Spleen (tissue), 11 donors: ENCODE measurements around the gene MARK2. TPM values are rescaled to one million over a fixed set of nuclear protein-coding genes. Genes with fewer than 3 reads are reported as not detected.
"Not testable (repeated sequence)": the region's sequence is repeated elsewhere in the genome, so short reads cannot be mapped to it uniquely, and the experiment has no call there.

Experiments
- DNase-seq: peaks from one replicate; pipeline ENCODE4 v3.0.0-alpha.2; 2020
- H3K27ac ChIP-seq, 8 donors: fragments of 200-600 bp; sonication (generic) in 7 of 8; 1 replicate in 4 of 8; 2 replicates in 4 of 8; pipeline versions ENCODE4 v1.5.0 to v1.8.0; 2016 to 2021; ENCODE audit warnings: inconsistent platforms in 4 of 8, mild to moderate bottlenecking in 4 of 8, moderate library complexity in 1 of 8
- H3K27me3 ChIP-seq, 7 donors: fragments of 200-600 bp; sonication (generic) in 6 of 7; replicated peaks in 1 of 7; 1 replicate in 4 of 7; 2 replicates in 3 of 7; pipeline versions ENCODE4 v1.5.0 to v1.8.0; 2016 to 2021; ENCODE audit warnings: inconsistent platforms in 3 of 7, mild to moderate bottlenecking in 1 of 7
- H3K36me3 ChIP-seq, 6 donors: fragments of 200-600 bp; sonication (generic) in 5 of 6; 1 replicate in 4 of 6; 2 replicates in 2 of 6; pipeline versions ENCODE4 v1.5.0 to v1.8.0; 2016 to 2021; ENCODE audit warnings: inconsistent platforms in 2 of 6
- H3K4me1 ChIP-seq, 6 donors: fragments of 200-600 bp; sonication (generic) in 5 of 6; 1 replicate in 3 of 6; 2 replicates in 3 of 6; pipeline versions ENCODE4 v1.5.0 to v1.8.0; 2016 to 2021; ENCODE audit warnings: inconsistent platforms in 3 of 6
- H3K4me3 ChIP-seq, 8 donors: fragments of 200-600 bp; sonication (generic) in 7 of 8; 1 replicate in 4 of 8; 2 replicates in 4 of 8; pipeline versions ENCODE4 v1.5.0 to v1.8.0; 2016 to 2021; ENCODE audit warnings: inconsistent platforms in 4 of 8, mild to moderate bottlenecking in 4 of 8, moderate library complexity in 2 of 8
- H3K9me3 ChIP-seq, 8 donors: fragments of 200-600 bp; sonication (generic) in 7 of 8; 1 replicate in 4 of 8; 2 replicates in 4 of 8; pipeline versions ENCODE4 v1.5.0 to v1.8.0; 2016 to 2021; ENCODE audit warnings: inconsistent platforms in 4 of 8
- POLR2A ChIP-seq, 3 donors: fragments of 450-650 bp; IDR thresholded peaks; one replicate each; pipeline ENCODE4 v1.5.1; 2017; ENCODE audit warnings: antibody characterized with exemption in 3 of 3, mild to moderate bottlenecking in 1 of 3
- POLR2AphosphoS5 ChIP-seq, 3 donors: sonication (generic); formaldehyde crosslinking; IDR thresholded peaks; one replicate each; pipeline ENCODE4 v1.5.1; 2017; ENCODE audit warnings: antibody characterized with exemption in 3 of 3
- WGBS, 5 donors: extraction: QIAGEN DNeasy Blood & Tissue Kit in 3 of 5; methylation state at CpG; one replicate each; pipeline versions ENCODE4 v1.1.5 to v1.1.7; 2013 to 2018; 5-methylcytosine and 5-hydroxymethylcytosine counted together
- intact Hi-C: fragments of 100-400 bp; cut with DNase I; formaldehyde crosslinking; loops from one replicate; pipeline ENCODE4 v1.15.0; 2023; ENCODE audit warnings: low total_unique reads
- polyA plus RNA-seq, 3 donors: library from polyadenylated mRNA; stranded (reverse); fragments of 200-250 nt; gene quantifications; one replicate each; pipeline ENCODE4 v1.2.1, GENCODE V29; 2013
- total RNA-seq, 7 donors: library from RNA; depleted of rRNA in 3 of 7; stranded (reverse); fragments of >200 nt in 3 of 7; fragmentation: NEBNext Ultra II Directional in 4 of 7; extraction: Animal tissue kit (Norgen Biotek cat#: 25700) in 4 of 7; gene quantifications; one replicate each; pipeline versions ENCODE4 v1.1.0 to v1.2.1, GENCODE V29; 2016 to 2021
- TF ChIP-seq, protein P1 (sequence below), 11 experiments: fragments of 200-600 bp in 7 of 11; fragments of 450-650 bp in 4 of 11; sonication (generic) in 4 of 11; IDR thresholded peaks in 8 of 11; conservative IDR thresholded peaks in 3 of 11; 1 replicate in 7 of 11; 2 replicates in 4 of 11; pipeline versions ENCODE4 v1.4.0 to v1.8.0; 2016 to 2021; ENCODE audit warnings: antibody characterized with exemption in 11 of 11, inconsistent platforms in 4 of 11, mild to moderate bottlenecking in 1 of 11
- donor health status: healthy with polysubstance abuse.
- donor health status: DM: no; HTN: no; CAD: no; lungs with moderate emphysema.
- donor health status: DM: no; HTN: no; CAD: no.
- donor health status: Bipolar disorder and iron deficiency.
- donor health status: healthy.
- donor health status: DM: no; HTN: no; CAD: no.
- donor health status: DM: yes; HTN: yes; CAD: no.

The MARK2 gene
- total and polyA plus RNA-seq, 10 donors = 6.9 to 67.3 (median 45.3) TPM

DNA sequence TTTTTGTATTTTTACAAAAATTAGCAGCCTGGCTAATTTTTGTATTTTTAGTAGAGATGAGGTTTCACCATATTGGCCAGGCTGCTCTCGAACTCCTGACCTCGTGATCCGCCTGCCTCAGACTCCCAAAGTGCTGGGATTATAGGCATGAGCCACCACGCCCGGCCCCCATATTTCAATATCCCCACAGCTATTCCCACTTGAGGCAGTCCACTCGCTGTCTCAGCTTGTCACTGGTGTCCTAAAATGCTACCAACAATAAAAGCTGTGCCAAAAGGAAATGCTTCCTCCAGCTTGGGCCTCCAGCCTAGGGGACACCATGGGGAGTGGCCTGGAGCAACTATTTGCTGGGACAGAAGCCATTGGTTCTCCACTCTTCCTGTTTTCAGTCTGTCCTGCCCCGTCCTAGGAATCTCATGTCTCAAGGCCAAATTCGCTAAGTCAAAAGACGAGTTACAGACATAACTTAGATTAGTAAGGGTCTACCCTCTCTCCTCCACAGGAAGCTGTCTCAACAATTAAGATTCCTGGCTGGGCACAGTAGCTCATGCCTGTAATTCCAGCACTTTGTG lies 33.0 kb upstream of the MARK2 start:
- TF ChIP-seq, protein P1, sequence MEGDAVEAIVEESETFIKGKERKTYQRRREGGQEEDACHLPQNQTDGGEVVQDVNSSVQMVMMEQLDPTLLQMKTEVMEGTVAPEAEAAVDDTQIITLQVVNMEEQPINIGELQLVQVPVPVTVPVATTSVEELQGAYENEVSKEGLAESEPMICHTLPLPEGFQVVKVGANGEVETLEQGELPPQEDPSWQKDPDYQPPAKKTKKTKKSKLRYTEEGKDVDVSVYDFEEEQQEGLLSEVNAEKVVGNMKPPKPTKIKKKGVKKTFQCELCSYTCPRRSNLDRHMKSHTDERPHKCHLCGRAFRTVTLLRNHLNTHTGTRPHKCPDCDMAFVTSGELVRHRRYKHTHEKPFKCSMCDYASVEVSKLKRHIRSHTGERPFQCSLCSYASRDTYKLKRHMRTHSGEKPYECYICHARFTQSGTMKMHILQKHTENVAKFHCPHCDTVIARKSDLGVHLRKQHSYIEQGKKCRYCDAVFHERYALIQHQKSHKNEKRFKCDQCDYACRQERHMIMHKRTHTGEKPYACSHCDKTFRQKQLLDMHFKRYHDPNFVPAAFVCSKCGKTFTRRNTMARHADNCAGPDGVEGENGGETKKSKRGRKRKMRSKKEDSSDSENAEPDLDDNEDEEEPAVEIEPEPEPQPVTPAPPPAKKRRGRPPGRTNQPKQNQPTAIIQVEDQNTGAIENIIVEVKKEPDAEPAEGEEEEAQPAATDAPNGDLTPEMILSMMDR (IDR thresholded peaks at IDR 0.05 in 8 of 11, conservative IDR thresholded peaks at IDR 0.05 in 3 of 11) = no peak
- TF ChIP-seq POLR2A (IDR thresholded peaks at IDR 0.05) (no peak), POLR2AphosphoS5 (IDR thresholded peaks at IDR 0.05) (peak in 1 of 3 donors; percentile 53)
- Histone ChIP-seq H3K4me1 (no peaks in the 10 kb centered on the region), H3K4me3 (no peak overlapping the region), H3K36me3 (no peaks in the 10 kb centered on the region), H3K9me3 (no peaks in the 10 kb centered on the region), H3K27me3 (no peaks in the 10 kb centered on the region), H3K27ac (peak overlapping the region in 6 of 8 donors; percentile 38 to 71 (median 64))
- WGBS, 5 donors = 64 to 80% (median 69%) methylated on average over 9 of the region's 9 CpGs
- no peak for DNase-seq
- intact Hi-C loops = no loop called here

DNA sequence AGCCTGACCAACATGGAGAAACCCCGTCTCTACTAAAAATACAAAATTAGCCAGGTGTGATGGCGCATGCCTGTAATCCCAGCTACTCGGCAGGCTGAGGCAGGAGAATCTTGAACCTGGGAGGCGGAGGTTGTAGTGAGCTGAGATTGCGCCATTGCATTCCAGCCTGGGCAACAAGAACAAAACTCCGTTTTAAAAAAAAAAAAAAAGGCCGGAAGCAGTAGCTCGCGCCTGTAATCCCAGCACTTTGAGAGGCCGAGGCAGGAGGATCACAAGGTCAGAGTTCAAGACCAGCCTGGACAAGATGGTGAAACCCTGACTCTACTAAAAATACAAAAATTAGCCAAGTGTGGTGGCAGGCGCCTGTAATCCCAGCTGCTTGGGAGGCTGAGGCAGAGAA lies 28.5 kb upstream of the MARK2 start:
- H3K27me3 ChIP-seq, DNase-seq, H3K4me3 ChIP-seq, intact Hi-C loops, H3K27ac ChIP-seq, H3K36me3 ChIP-seq, H3K9me3 ChIP-seq: not testable (repeated sequence)
- 92 to 99% (median 96%) methylated on average over 11 of the region's 11 CpGs for WGBS, 5 donors
- peaks cover 14 to 36% (median 27%) of the 10 kb centered on the region in 6 donors for H3K4me1 ChIP-seq

DNA sequence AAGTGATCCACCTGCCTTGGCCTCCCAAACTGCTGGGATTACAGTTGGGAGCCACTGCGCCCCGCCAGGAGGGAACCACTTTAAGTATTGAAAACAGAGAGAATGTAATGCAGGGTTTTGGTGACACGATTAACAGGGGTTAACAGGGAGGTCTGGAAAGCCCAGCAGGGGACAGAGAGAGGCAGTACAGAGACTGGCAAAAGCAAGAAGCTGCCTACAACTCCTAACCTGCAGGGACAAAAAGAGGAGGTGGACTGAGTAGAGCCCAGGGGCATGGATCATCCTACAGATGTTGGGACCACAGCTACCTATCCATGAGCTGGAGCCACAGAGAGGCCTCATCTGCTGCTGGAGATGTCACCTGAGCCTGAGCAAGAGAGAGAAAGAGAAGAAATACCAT lies 27.4 kb upstream of the MARK2 start:
- intact Hi-C loops = no loop called here
- 88 to 96% (median 91%) methylated on average over 3 of the region's 3 CpGs for WGBS, 5 donors
- H3K4me1 ChIP-seq = peaks cover 15 to 47% (median 30%) of the 10 kb centered on the region in 6 donors
- peaks cover 0 to 5% (median 0%) of the 10 kb centered on the region in 6 donors for H3K36me3 ChIP-seq
- no peak overlapping the region for H3K27ac ChIP-seq
- TF ChIP-seq, protein P1 (IDR thresholded peaks at IDR 0.05 in 8 of 11, conservative IDR thresholded peaks at IDR 0.05 in 3 of 11) = no peak
- no peak for TF ChIP-seq POLR2A (IDR thresholded peaks at IDR 0.05)
- TF ChIP-seq POLR2AphosphoS5 (IDR thresholded peaks at IDR 0.05) = no peak
- no peak overlapping the region for H3K4me3 ChIP-seq
- H3K27me3 ChIP-seq = no peaks in the 10 kb centered on the region
- DNase-seq = no peak
- H3K9me3 ChIP-seq = no peaks in the 10 kb centered on the region

DNA sequence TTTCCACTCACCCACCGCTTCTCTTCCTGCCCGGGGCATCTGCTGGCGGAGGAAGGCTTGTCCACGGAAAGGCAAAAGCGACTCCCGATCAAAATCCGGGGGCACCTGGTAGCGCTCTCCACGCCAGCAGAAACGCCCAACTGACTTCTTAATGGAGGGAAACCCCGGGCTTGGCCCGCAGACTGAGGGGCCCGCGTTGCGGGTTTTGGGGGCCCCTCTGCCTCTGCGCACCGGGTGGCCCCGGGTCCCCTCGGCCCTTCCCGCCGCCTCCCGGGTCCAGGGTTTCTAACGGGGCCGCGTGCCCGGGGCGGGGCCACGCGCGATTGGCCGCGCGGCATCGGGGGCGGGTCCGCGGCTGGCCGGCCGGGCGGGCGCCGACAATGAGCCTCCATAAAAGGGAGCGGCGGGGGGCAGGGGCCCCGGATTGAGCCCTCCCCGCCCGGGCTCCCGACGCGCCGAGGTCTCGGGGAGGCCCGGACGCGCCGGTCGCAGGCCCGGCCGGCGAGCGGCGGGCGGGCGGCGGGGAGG lies 25.8 kb upstream of the MARK2 start, which contains the start of gene SPINDOC:
TSS of gene SPINDOC (plus strand) at position 422 of the 528 bp plus-strand sequence. CDS start 231 bp downstream, outside the sequence.
- peak within 1 kb of the TSS; percentile 27 to 87 (median 79) for H3K27ac ChIP-seq
- intact Hi-C loops = no loop called here
- H3K4me1 ChIP-seq = peaks cover 15 to 49% (median 30%) of the 10 kb centered on the region in 6 donors
- peak; percentile 54 to 77 (median 68) for TF ChIP-seq POLR2AphosphoS5 (IDR thresholded peaks at IDR 0.05)
- no peak for TF ChIP-seq POLR2A (IDR thresholded peaks at IDR 0.05)
- 0 to 1% (median 0%) methylated on average over 8 to 65 of the region's 65 CpGs for WGBS, 5 donors
- peak within 1 kb of the TSS; percentile 87 to 97 (median 91) for H3K4me3 ChIP-seq
- H3K36me3 ChIP-seq = peaks cover 0 to 21% (median 8%) of the 10 kb centered on the region in 6 donors
- DNase-seq = peak; percentile 92
- no peaks in the 10 kb centered on the region for H3K27me3 ChIP-seq
- no peaks in the 10 kb centered on the region for H3K9me3 ChIP-seq
